Inferior parietal cortex (tissue), 1 donor: ENCODE measurements around the gene POP4.

Source experiments
- DNase-seq: peaks from one replicate; pipeline ENCODE4 v3.0.0-alpha.2; 2016; ENCODE audit errors: extremely low spot score

Gene POP4

DNA sequence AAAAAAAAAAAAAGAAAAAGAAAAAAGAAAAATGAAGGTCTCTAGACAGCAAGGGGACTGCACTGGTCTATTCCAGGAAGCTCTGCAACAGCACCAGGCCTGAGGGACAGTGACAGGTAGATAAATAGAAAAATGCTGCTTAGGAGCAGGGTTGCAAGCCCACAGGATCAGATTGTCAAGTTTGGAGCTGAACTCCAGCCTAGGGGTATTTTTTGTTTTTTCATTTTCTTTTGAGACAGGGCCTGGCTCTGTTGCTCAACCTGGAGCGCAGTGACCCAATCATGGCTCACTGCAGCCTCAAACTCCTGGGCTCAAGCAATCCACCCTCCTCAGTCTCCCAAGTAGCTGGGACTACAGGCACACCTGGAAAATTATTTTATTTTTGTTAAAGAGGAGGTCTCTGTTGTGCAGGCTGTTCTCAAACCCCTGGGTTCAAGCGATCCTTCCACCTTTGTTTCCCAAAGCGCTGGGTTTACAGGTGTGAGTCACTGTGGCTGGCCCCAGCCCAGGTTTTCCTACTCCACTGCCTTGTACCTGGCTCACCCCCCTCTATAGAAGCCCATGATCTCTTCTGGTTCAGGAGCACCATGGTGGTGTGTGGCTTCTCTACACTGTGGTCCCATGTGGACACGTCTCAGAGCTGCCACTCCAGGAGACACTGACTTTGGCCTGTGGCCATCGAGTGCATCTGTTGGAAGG, 23.9 kb downstream of the POP4 start:
- no peak for DNase-seq

DNA sequence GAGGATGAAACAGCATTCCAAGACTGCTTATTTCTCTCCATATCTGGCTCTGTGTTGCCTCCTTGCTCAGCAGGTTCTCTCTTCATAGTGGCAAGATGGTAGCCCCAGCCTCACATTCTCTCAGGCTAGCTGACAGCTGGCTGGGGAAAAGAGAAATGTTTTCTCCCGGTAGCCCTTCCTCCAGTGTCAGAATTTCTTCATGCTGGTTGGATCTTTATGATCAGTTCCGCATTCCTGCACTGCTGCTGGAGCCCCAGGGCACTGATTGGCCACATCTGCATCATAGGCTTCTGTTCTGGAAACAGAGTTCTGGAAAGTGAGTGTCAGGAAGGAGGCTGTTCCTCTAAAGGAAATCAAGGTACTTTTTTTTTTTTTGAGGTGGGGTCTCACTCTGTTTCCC, 24.6 kb downstream of the POP4 start:
- DNase-seq = no peak

DNA sequence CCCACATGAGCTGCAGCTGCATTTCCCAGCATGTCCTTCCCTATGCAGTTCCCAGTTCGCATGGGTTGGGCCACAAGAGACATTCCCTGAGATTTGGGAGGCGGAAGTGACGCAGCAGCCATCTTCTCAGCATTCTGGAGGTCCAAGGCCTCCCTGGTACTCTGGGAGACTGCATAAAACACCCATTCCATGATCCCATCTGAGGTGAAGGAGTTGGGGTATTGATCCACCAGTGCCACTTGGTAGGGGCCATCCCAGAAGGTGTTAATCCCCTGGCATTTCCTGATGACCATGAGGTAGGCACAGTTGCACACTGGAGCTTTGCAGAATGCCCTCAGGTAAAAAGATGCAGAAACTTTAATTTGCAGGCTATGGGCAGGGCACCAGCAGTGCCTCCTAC, 25.4 kb downstream of the POP4 start:
- DNase-seq = no peak

DNA sequence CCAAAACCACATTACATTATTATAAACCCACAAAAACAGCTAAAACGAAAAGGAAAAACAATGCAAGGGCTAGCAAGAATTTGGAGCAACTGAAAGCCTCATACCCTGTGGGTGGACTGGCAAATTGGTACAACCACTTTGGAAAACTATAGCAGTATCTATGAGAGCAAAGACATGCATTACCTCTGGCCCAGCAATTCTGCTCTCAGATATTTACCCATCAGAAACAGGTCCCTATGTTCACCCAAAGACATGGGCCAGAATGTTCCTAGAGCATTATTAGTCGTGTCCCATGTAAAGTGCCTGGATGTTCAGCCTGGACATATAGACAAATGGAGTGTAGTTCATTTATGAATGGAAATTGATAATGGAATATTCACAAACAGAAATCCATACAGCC, 27.9 kb downstream of the POP4 start:
- DNase-seq = no peak

DNA sequence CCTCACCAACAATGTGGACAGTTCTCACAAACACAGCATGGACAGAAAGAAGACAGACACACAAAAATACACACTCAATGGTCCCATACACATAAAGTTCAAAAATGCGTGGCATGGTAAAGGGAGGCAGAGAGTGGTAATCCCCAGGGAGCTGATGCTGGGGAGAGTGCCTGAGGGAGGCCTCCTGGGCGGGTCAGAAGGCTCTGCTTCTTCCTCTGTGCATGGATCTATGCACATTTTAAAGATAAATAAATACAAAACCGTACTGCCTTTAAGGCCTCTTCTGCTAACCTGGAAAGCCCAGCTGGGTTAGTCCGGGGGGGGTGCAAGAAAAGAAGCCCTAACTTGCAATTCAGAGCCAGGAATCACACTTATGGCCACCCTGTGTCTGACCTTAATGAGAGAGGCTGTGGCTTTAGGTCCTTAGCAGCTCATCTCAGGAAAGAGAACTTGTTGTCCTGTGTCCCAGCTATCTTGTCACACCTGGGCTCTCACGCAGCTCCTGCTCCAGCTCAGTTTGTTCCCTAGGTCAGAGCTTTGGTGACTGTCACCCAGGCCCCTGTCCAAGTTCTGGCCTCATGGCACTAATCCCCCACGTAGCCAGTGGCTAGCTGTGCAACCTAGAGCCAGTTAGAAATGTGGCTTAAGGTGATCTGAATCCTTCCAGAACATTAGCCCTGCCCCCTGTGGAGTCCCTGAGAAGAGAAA, 28.5 kb downstream of the POP4 start:
- no peak for DNase-seq

DNA sequence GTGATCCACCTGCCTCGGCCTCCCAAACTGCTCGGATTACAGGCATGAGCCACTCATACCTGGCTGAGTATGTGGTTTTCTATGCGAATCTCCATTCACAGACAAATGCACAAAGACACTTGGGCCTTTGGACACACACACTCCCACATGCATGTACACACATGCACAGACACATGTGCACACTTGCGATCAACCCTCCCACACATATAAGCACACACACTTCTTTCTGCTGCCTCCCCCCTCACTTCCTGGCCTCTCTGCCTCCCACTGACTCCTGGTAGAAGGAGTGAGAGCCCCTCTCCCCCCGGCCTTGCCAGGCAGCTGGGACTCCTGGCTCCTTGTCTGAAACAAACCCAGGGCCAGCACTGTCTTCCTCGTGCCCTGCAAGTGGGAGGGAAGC, 29.9 kb downstream of the POP4 start:
- DNase-seq = no peak

DNA sequence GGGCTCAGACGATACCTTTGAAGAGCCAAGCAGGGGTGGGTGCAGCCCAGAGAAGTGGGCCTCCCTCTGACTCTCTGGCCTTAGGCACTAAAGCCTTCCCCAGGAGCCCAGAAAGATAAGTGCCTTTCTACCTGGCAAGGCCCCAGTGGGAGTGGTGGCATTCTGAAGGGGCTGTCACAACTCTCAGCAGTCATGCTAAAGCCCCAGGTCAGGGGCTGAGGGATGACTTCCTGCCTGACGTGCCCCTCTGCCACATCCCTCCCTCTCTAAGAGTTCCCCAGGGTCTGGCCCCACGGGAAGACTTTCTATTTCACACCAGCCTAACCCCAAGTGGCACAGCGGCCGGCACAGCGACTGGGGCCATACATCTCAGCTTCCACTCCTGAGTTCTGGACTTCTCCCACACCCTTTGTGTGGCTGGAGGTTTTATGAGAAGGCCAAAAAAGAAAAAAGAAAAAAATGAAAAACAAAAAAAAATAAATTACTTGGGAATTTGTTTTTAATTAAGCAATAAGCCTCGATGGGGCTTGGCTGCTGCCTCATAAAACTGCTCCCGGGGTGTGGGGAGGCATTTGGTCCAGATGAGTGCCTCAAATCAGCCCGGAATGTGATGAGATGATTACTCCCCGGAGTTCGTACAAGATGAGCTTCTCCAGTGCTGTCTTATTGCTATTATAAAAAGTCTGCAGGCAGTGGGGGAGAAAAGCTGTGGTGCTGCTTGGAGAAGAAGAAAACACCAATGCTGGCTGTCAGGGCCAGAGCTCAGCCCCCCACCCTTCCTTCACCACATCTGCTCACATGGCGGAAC, 30.7 kb downstream of the POP4 start:
- DNase-seq = no peak

DNA sequence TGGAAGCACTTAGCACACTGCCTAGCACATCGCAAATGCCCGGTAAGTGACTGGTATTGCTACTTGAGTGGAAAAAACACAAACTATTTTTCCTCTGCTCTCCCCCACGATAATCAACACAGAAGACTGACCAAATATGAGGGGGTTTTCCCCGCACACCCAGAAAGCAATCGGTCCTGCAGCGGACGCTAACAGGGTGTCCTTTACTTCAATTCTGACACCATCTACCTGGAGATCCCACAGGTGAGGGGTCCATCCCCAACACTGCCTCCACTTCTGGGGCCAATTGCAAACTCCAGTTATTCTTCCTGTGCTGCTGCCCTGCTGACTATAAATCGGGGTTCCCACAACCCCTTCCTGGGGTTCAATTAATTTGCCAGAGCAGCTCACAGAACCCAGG, 33.0 kb downstream of the POP4 start:
- DNase-seq = no peak

DNA sequence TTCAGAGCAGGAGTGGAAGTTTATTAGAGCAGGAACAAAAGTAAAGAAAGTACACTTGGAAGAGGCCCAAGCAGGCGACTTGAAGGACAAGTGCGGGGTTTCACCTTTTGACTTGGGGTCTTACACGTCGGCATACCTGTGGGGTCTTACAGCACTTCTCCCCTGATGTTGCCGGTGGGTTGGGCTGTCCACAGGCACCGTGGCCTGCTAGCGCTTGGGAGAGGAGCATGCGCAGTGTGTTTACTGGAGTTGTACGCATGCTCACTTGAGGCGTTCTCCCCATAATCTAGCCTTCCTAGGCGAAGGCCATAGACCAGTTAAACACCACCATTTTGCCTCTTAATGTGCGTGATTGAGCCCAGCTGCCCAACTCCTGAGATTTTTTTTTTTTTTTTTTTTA, 34.1 kb downstream of the POP4 start:
- DNase-seq = no peak

DNA sequence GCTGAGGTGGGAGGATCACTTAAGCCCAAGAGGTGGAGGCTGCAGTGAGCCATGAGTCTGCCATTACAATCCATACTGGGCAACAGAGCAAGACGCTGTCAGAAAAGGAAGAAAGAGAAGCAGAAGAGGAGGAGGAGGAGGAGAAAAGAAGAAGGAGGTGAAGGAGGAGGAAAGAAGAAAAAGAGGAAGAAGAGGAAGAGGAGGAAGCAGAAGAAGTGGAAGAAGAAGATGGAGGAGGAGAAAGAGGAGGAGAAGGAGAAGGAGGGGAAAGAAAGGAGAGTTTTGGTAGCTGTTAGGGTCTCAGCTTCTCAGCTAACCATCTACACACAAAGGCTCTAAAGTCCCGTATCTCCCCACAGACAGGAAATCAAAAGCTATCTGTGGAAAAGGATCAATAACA, 35.5 kb downstream of the POP4 start:
- no peak for DNase-seq

DNA sequence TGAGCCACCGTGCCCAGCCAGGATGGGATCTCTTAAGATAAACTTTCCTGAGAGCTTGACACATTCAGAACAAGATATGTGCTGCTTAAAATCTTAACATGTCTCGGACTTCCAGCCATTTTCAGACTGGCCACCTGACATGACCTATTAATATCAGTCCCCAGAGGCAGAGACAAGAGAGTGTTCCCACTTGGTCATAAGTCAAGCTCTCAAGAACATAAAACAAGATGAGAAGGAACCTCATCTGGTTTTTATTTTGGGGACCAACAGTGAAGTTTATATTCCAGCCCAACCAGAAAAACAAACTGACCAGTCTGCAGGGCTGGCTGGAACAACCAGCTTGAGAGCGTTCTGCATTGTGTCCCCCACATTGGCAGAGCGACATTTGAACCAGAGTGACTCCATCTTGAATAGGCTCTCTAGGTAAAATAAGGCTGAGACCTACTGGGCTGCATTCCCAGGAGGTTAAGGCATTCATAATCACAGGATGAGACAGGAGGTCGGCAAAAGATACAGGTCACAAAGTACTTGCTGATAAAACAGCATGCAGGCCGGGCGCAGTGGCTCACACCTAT, 37.4 kb downstream of the POP4 start:
- DNase-seq = no peak

DNA sequence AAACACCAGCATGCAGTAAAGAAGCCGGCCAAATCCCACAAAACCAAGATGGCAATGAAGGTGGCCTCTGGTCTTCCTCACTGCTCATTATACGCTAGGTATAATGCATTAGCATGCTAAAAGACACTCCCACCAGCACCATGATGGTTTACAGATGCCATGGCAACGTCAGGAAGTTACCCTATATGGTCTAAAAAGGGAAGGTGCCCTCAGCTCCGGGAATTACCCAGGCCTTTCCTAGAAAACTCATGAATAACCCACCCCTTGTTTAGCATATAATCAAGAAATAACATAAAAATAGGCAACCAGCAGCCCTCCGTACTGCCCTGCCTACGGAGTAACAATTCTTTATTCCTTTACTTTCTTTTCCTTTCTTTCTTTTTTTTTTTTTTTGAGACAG, 38.1 kb downstream of the POP4 start:
- DNase-seq = no peak

DNA sequence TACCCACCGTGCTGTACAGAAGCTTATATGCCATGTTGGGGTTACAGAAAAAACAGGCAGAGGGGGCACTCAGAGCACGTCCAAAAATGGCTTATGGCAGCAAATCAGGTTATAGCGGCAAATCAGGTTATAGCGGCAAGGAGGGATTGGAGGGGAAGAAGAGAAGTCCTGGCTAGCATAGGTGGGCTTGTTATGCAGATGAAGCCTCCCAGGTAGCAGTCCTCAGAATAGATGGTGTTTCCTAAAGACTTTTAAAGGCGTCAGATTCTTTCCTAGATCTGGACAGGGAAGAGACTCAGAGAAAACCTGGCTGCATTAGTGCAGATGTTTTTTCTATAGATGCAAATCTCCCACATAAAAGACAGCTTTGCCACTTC, 39.4 kb downstream of the POP4 start:
- DNase-seq = no peak

DNA sequence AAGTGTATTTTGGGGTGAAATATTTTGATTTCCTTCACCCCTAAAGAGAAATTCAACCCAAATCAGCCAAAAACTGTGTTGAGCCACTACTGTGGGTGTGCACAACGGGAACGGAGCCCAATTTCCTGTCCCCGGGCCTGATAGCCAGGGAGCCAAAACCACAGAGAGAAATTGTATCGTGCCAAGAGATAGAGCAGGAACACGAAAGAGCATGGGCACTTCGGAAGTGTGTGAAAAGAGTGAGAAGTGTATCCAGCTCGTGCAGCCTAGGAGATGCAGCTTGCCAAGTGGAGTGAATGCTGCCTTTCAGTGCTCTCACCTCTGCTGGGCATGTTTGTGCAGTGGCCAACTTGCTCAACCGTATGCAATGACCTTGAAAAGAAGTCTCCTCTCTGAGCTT, 39.8 kb downstream of the POP4 start:
- peak; percentile 34 for DNase-seq

DNA sequence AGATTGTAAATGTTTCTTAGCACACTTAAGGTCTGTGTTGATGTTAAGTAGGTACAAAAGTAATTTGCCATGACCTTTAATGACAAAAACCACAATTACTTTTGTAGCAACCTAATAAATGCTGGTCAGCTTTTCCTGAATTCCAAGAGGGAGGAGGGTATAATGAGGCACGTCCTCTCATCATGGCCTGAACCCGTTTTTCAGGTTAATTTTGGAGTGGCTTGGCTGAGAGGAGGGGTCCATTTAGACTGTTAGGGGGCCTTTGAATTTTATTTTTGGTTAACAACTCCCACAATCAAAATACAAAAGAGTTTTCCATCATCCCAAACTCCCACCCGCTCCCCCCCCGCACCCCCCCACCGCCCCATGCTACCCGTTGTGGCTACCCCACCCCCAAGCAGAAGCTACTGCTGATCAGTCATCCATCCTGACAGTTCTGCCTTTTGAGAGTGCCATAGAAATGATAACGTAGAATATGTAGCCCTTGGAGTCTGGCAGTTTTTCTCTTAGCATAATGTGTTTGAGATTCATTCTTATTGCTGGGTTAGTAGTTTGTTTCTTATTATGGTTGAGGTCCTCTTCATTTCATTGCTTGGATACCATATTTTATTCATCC, 44.8 kb downstream of the POP4 start:
- no peak for DNase-seq

DNA sequence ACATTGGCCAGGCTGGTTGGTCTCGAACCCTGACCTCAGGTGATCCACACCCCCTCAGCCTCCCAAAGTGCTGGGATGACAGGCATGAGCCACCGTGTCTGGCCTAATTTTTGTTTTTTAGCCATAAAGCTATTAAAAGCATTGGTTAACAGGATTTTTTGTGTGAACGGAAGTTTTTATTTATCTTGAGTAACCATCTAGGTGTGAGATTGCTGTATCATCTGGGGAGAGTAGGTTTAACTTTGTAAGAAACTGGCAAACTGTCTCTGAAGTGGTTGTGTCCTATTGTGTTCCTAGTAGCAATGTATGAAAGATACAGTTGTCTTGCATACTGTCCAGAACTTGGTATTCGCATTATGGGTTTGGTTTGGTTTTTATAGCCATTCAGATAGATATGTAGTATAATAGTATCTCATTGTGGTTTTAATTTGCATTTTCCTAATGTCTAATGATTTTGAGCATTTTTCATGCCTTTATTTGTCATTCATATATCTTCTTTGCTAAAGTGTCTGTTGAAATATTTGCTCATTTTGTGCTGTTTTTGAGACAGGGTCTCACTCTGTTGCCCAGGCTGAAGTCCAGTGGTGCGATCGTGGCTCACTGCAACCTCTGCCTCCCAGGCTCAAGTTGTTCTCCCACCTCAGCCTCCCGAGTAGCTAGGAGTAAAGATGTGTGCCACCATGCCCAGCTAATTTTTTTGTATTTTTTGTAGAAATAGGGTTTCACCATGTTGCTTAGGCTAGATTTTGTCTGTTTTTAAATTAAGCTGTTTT, 45.7 kb downstream of the POP4 start:
- DNase-seq = no peak

DNA sequence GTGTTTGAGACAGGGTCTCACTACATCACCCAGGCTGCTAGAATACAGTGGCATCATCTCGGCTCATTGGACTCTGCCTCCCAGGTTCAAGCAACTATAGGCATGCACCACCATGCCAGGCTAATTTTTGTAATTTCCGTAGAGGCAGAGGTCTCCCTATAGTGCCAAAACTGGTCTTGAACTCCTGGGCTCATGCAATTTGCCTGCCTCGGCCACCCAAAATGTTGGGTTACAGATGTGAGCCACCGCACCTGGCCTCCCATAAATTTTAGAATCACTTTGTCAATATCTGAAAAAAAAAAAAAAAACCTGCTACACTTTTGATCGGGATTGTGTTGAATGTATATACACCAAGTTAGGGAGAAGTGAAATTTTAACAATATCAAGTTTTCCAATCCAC, 47.3 kb downstream of the POP4 start:
- no peak for DNase-seq

DNA sequence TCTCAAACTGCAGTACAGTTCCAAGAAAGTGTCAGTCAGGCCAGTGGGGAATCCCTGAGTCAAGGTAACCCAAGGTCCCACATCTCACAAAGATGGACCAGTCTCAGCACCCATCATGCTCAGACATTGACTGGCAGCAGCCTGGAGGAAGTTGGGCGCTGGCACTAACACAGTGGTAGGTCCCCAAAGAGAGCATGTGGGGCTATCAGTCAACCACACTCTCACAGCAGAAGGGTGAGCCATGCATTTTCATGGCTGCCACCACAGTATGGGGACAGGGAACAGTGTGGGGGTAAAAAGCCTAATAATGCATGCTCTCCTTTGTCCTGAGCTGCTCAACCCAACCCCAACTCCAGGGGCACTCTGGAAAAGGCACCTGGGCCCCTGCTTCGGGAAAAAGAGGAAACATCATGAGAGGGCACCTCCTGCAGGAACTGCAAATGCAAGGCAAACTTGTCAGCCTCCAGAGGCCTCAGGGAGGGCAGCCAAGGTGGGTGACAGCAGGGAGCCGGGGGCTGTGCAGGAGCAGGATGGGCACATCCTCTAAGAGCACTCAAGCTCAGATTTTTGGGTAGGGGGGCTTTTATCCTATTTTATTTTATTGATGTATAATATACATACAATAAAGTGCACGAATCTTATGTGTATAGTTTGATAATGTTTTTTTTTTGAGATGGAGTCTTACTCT, 49.7 kb downstream of the POP4 start:
- no peak for DNase-seq

DNA sequence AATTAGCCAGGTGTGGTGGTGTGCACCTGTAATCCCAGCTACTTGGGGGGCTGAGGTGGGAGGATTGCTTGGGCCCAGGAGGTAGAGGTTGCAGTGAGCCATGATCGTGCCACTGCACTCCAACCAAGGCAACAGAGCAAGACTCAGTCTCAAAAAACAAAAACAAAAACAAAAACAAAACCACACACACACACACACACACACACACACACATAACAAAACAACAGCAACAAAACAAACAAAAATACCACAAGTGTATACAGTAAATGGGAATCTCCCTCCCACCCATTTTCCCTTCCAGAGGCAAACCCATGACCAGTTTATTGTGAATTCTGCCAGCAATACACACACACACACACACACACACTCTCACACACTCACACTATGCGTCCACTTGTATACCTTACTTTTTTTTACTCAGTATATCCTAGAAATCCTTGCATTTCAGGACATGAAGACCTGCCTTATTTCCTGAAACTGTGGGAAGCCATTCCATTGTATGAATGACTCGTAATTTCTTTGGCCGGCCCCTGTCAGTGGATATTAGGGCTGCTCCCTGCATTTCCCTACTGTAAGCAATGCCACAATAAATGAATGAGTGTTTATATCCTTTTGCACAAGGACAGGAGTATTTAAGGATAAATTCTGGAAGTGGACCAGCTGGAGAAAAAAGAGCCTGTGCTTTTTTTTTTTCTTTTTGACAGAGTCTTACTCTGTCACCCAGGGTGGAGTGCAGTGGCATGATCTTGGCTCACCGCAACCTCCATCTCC, 52.3 kb downstream of the POP4 start:
- no peak for DNase-seq

DNA sequence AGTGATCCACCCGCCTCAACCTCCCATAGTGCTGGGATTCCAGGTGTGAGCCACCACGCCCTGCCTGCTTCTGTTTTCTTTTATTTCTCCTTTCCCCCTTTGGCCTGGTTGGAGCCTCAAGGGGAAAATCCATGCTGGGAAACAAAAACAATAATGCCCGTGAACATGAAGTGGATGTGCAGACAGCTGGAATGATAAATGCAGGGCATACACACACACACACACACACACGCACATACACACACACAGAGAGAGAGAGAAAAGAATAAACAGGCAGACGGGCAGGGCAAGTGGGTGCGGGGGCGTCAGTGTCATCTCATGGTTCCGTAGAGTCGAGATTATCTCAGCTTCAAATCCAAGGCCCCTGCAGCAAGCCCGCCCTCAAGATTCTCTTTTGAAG, 54.8 kb downstream of the POP4 start:
- no peak for DNase-seq
